Brain microvascular endothelial cell (primary cell): ENCODE results near the gene CEP43.

Experiments
- DNase-seq: peaks from one replicate; pipeline ENCODE4 v3.0.0-alpha.2; 2020
- H3K27ac ChIP-seq: fragments of 250-450 bp; sonication (Bioruptor Pico); 2 replicates; pipeline ENCODE4 v1.5.1; 2020; ENCODE audit warnings: mild to moderate bottlenecking, moderate library complexity
- H3K27me3 ChIP-seq: fragments of 250-450 bp; sonication (Bioruptor Pico); replicated peaks from 2 replicates; pipeline ENCODE4 v1.5.1; 2020; ENCODE audit warnings: mild to moderate bottlenecking
- H3K36me3 ChIP-seq: fragments of 250-450 bp; sonication (Bioruptor Pico); replicated peaks from 2 replicates; pipeline ENCODE4 v1.5.1; 2020; ENCODE audit warnings: mild to moderate bottlenecking
- H3K4me3 ChIP-seq: 2 replicates; pipeline ENCODE4 v1.5.1; 2011; ENCODE audit warnings: low read depth, mild to moderate bottlenecking, control low read depth, low read length, moderate library complexity
- CTCF ChIP-seq: IDR thresholded peaks from 2 replicates; pipeline ENCODE4 v1.5.1; 2011; ENCODE audit warnings: low read depth, mild to moderate bottlenecking, moderate library complexity, low read length, control low read depth, inconsistent platforms; ENCODE audit errors: missing control alignments
- in situ Hi-C: cut with HindIII; loops from 2 replicates; pipeline ENCODE4 v1.10.0; 2017; ENCODE audit warnings: low sequenced_read_pairs, low pct_ligation_motif_present

CEP43 gene

GRCh38 chr6:166972101-166972500, 27.1 kb upstream of the CEP43 start:
- DNase-seq: no peak
- in situ Hi-C loops: no loop called here
- Histone ChIP-seq H3K4me3 (no peak overlapping the region), H3K27ac (no peak overlapping the region), H3K27me3 (no peaks in the 10 kb centered on the region), H3K36me3 (no peaks in the 10 kb centered on the region)
- no peak for TF ChIP-seq CTCF

- DNase-seq: no peak
- Histone ChIP-seq H3K27ac (no peak overlapping the region), H3K27me3 (no peaks in the 10 kb centered on the region), H3K4me3 (no peak overlapping the region), H3K36me3 (no peaks in the 10 kb centered on the region)
- in situ Hi-C loops: no loop called here
- no peak for TF ChIP-seq CTCF
These were observed 22.6 kb upstream of the CEP43 start for GRCh38 chr6:166976636-166977035.

GRCh38 chr6:166977621-166978525, 21.3 kb upstream of the CEP43 start:
- H3K4me3 ChIP-seq: no peak overlapping the region
- peak overlapping the region; percentile 32 for H3K27ac ChIP-seq
- H3K36me3 ChIP-seq: no peaks in the 10 kb centered on the region
- peak; percentile 20 for DNase-seq
- no peak for TF ChIP-seq CTCF
- in situ Hi-C loops: no loop called here
- no peaks in the 10 kb centered on the region for H3K27me3 ChIP-seq

- TF ChIP-seq CTCF: no peak
- DNase-seq: no peak
- Histone ChIP-seq H3K27ac (no peak overlapping the region), H3K27me3 (no peaks in the 10 kb centered on the region), H3K4me3 (no peak overlapping the region), H3K36me3 (no peaks in the 10 kb centered on the region)
- in situ Hi-C loops: no loop called here
These were observed 18.5 kb upstream of the CEP43 start for GRCh38 chr6:166980738-166981137.

- Histone ChIP-seq H3K36me3 (no peaks in the 10 kb centered on the region), H3K4me3 (no peak overlapping the region), H3K27ac (no peak overlapping the region), H3K27me3 (no peaks in the 10 kb centered on the region)
- DNase-seq: no peak
- in situ Hi-C loops: no loop called here
- TF ChIP-seq CTCF: no peak
These were observed 11.7 kb upstream of the CEP43 start for GRCh38 chr6:166987448-166987847.
